ENCODE results near the gene PPP3CA. TPM values are rescaled to one million over a fixed set of nuclear protein-coding genes. Genes with fewer than 3 reads are reported as not detected.
"Not testable (repeated sequence)": the region's sequence is repeated elsewhere in the genome, so short reads cannot be mapped to it uniquely, and the experiment has no call there.

The PPP3CA gene
- total and polyA plus RNA-seq, 2 experiments from 2014 or later = 42.3 to 42.8 TPM

DNA sequence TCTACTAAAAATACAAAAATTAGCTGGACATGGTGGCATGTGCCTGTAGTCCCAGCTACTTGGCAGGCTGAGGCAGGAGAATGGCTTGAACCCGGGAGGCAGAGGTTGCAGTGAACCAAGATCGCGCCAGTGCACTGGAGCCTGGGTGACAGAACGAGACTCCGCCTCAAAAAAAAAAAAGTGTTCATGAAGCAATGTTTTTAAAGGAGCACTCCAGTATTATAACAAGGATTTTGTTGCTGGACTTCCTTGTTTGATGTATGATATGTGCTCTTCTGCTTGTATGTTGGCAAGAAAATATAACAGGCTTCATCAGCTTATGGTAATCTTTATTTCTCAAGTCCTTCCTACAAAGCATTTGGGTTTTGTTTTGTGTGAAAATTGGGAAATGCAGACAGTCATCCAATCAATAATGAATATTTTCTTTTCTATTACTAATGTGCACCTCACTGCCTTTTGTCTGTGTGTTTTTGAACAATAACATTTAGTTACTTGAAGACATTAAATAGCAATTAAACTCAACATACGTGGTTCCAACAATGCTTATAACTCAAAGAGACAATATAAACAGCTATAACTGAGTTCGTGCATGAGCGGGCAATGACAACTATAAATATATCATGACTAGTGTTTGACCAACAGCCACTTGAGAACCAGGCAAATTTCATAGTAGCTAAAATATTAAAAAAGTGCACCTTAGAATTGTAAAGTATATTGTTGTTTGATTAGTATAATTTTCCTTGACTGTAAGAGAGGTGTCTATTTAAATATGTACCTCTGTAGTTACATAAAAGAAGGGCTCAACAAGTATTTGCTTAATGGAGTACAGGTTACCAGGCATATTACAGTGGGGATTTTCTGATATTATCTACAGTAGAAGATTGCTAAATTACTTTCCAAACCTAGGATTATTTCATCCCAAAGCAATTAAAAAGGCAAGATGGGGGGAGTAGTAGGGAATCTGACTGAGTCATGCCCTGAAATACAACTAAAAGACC is 210.7 kb downstream of the PPP3CA start:
- Histone ChIP-seq H3K27ac (no peak overlapping the region), H3K4me1 (ENCODE audit: insufficient read depth) (no peaks in the 10 kb centered on the region), H3K4me2 (ENCODE audit: unreplicated experiment) (no peak overlapping the region), H3K9me3 (ENCODE audit: low read depth) (no peaks in the 10 kb centered on the region), H3K4me3 (no peak overlapping the region), H3F3A (ENCODE audit: insufficient read depth) (no peaks in the 10 kb centered on the region), H3K27me3 (replicated peaks; ENCODE audit: insufficient read depth) (no peaks in the 10 kb centered on the region), H3K9me2 (ENCODE audit: insufficient read depth) (no peaks in the 10 kb centered on the region), H2AFZ (no peak overlapping the region), H3K9ac (no peak overlapping the region), H4K20me1 (ENCODE audit: insufficient read depth) (peaks cover 3% of the 10 kb centered on the region), H3K36me3 (ENCODE audit: low read depth) (no peaks in the 10 kb centered on the region), H3K79me2 (ENCODE audit: insufficient read depth) (peaks cover 87% of the 10 kb centered on the region)
- WGBS, 2 experiments (ENCODE audit: low coverage in 1 of 2, low lambda C conversion rate in 2 of 2, missing lambda C conversion rate in 2 of 2) = 78 to 83% methylated on average over 8 of the region's 8 CpGs
- no peak for DNase-seq
- TF ChIP-seq EZH2phosphoT487 (IDR thresholded peaks at IDR 0.05; ENCODE audit: insufficient read depth, low read depth) = no peak
- TF ChIP-seq EZH2 (IDR thresholded peaks at IDR 0.05; ENCODE audit: insufficient read depth, poor library complexity, severe bottlenecking) = no peak
- in situ Hi-C loops (cut with MboI) = no loop called here

DNA sequence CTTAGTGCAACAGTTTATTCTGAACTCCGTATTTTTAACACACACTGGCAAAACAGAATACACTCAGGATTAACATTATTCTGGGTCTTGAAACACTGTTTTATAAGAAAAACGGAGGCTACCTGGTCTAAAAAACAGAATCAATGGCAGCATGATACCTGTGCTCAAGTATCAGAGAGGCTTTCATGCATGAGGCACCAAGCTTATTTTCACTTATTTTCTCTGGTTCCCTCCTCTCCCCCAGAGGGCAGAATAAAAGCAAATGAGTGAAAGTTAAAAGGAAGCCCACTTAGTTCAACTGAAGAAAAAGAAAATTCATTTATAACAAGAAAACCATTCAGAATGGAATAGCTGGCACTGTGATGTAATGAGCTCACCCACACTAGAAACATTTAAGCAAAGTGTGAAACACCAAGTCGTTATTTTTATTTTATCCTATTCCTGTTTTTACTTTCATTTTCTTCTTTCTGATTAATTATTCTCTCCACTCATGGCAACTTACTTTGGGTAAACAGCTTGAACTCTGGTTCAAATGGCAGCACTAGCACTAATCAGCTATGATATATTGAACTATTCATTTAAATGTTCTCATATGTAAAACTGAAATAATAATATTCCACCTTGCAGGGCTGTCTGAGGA is 211.8 kb downstream of the PPP3CA start:
- no peak overlapping the region for H3K27ac ChIP-seq
- in situ Hi-C loops (cut with MboI) = no loop called here
- no peak for DNase-seq
- no peaks in the 10 kb centered on the region for H3K36me3 ChIP-seq (ENCODE audit: low read depth)
- peaks cover 92% of the 10 kb centered on the region for H3K79me2 ChIP-seq (ENCODE audit: insufficient read depth)
- H3K9me3 ChIP-seq (ENCODE audit: low read depth) = no peaks in the 10 kb centered on the region
- WGBS, 2 experiments (ENCODE audit: low coverage in 1 of 2, low lambda C conversion rate in 2 of 2, missing lambda C conversion rate in 2 of 2) = 61 to 66% methylated on average over 3 of the region's 3 CpGs
- peak overlapping the region; percentile 37 for H3K4me2 ChIP-seq (ENCODE audit: unreplicated experiment)
- no peak overlapping the region for H3K9ac ChIP-seq
- TF ChIP-seq EZH2phosphoT487 (IDR thresholded peaks at IDR 0.05; ENCODE audit: insufficient read depth, low read depth) (no peak), EZH2 (IDR thresholded peaks at IDR 0.05; ENCODE audit: insufficient read depth, poor library complexity, severe bottlenecking) (no peak)
- no peaks in the 10 kb centered on the region for H3K9me2 ChIP-seq (ENCODE audit: insufficient read depth)
- no peaks in the 10 kb centered on the region for H3K4me1 ChIP-seq (ENCODE audit: insufficient read depth)
- no peak overlapping the region for H2AFZ ChIP-seq
- H3F3A ChIP-seq (ENCODE audit: insufficient read depth) = no peaks in the 10 kb centered on the region
- no peaks in the 10 kb centered on the region for H3K27me3 ChIP-seq (replicated peaks; ENCODE audit: insufficient read depth)
- peak overlapping the region; percentile 26 for H3K4me3 ChIP-seq
- H4K20me1 ChIP-seq (ENCODE audit: insufficient read depth) = peaks cover 3% of the 10 kb centered on the region

DNA sequence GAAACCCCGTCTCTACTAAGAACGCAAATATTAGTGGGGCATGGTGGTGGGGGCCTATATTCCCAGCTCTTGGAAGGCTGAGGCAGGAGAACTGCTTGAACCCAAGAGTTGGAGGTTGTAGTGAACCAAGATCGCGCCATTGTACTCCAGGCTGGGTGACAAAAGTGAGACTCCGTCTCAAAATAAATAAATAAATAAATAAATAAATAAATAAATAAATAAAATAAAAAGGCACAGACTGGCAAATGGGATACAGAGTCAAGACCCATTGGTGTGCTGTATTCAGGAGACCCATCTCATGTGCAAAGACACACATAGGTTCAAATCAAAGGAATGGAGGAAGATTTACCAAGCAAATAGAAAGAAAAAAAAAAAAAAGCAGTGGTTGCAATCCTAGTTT is 216.3 kb downstream of the PPP3CA start:
- H3K4me1 ChIP-seq (ENCODE audit: insufficient read depth) = peaks cover 13% of the 10 kb centered on the region; the same call in 1 of the 2 replicates
- H3K27ac ChIP-seq; H4K20me1 ChIP-seq (ENCODE audit: insufficient read depth); in situ Hi-C loops (cut with MboI); DNase-seq; H2AFZ ChIP-seq; H3K27me3 ChIP-seq (replicated peaks; ENCODE audit: insufficient read depth); H3F3A ChIP-seq (ENCODE audit: insufficient read depth); H3K9me2 ChIP-seq (ENCODE audit: insufficient read depth); H3K4me2 ChIP-seq (ENCODE audit: unreplicated experiment); H3K9me3 ChIP-seq (ENCODE audit: low read depth); H3K9ac ChIP-seq; H3K36me3 ChIP-seq (ENCODE audit: low read depth); H3K4me3 ChIP-seq: not testable (repeated sequence)
- WGBS, 2 experiments (ENCODE audit: low coverage in 1 of 2, low lambda C conversion rate in 2 of 2, missing lambda C conversion rate in 2 of 2) = 84 to 88% methylated on average over 5 of the region's 5 CpGs
- peaks cover 94% of the 10 kb centered on the region for H3K79me2 ChIP-seq (ENCODE audit: insufficient read depth)

DNA sequence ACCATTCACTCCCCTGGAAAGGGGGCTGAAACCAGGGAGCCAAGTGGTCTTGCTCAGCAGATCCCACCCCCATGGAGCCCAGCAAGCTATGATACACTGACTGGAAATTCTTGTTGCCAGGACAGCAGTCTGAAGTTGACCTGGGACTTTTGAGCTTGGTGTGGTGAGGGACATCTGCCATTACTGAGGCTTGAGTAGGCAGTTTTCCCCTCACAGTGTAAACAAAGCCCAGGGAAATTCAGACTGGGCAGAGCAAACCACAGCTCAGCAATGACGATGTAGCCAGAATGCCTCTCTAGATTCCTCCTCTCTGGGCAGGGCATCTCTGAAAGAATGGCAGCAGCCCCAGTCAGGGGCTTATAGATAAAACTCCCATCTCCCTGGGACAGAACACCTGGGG is 218.4 kb downstream of the PPP3CA start:
- H3K9ac ChIP-seq; H3K9me3 ChIP-seq (ENCODE audit: low read depth); H3K4me2 ChIP-seq (ENCODE audit: unreplicated experiment); H3K36me3 ChIP-seq (ENCODE audit: low read depth); in situ Hi-C loops (cut with MboI); H3K27ac ChIP-seq; H4K20me1 ChIP-seq (ENCODE audit: insufficient read depth); H3K9me2 ChIP-seq (ENCODE audit: insufficient read depth); H3K4me3 ChIP-seq; DNase-seq; H2AFZ ChIP-seq; H3K27me3 ChIP-seq (replicated peaks; ENCODE audit: insufficient read depth): not testable (repeated sequence)
- H3K79me2 ChIP-seq (ENCODE audit: insufficient read depth) = peaks cover 73% of the 10 kb centered on the region
- 100% methylated on average over 1 of the region's 1 CpG for WGBS, 2 experiments (ENCODE audit: low coverage in 1 of 2, low lambda C conversion rate in 2 of 2, missing lambda C conversion rate in 2 of 2)
- H3F3A ChIP-seq (ENCODE audit: insufficient read depth) = peaks cover 14% of the 10 kb centered on the region
- H3K4me1 ChIP-seq (ENCODE audit: insufficient read depth) = peaks cover 21% of the 10 kb centered on the region
